ENCODE data around the gene OXCT1. TPM values are rescaled to one million over a fixed set of nuclear protein-coding genes. Genes with fewer than 3 reads are reported as not detected.

Gene OXCT1
- total and polyA plus RNA-seq, 2 of the 13 experiments (the other 11 are each of a cell fraction or from before 2014, with no cell fraction given) = 0.92 to 4.7 TPM

DNA sequence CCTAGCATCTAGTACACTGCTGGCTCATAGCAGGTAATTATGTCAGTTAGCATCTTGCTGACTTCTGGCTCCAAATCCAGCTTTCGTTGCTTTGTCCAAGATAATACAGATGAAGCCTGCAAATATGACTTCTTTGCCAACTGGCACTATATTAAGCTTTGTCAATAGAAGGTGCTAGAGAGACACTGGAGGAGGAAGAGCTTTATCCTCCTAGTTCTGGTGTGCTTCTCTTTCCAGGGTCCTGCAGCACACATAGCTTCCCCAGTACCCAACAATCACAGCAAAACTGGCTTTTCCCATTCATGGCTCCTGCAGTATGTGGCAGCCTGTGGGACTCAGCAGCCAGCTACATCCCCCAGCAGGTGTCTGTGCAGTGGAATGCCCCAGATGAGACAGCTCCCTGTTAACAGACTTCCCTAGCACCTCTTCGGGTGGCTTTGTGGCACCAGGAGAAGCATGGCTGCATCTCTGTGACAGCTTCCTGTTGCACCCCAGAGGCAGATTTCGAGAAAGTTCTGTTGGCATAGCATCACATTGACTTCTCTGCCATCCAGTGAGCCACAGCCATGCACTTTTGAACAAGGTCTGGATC lies 147.8 kb downstream of the OXCT1 start:
- ChIA-PET CTCF (ENCODE audit: low intra/inter-chr PET ratio, low total read pairs) (no interaction called here), POLR2A (no interaction called here)
- no peaks in the 10 kb centered on the region for H3K36me3 ChIP-seq (replicated peaks in 1 of 2; ENCODE audit: control insufficient read depth in 1 of 2, insufficient read depth in 2 of 2, low read length in 2 of 2)
- no TSS peak for BruUV-seq (replicated peaks)
- FAIRE-seq (no peak), ATAC-seq (no peak), DNase-seq (ENCODE audit: low spot score) (no peak)
- no peak overlapping the region for H3K27ac ChIP-seq (ENCODE audit: extremely low read length, insufficient read depth, low read length)
- H3K9me3 ChIP-seq (ENCODE audit: low read length) = no peaks in the 10 kb centered on the region
- H4K20me1 ChIP-seq (ENCODE audit: insufficient read depth, low read length) = no peaks in the 10 kb centered on the region
- WGBS (ENCODE audit: low lambda C conversion rate) = 6% methylated on average over 3 of the region's 3 CpGs
- no peak overlapping the region for H3K4me3 ChIP-seq (replicated peaks in 1 of 3; ENCODE audit: insufficient read depth in 1 of 3, low read depth in 2 of 3, low read length in 3 of 3)
- intact Hi-C loops (cut with micrococcal nuclease; ENCODE audit: unreplicated experiment) = no loop called here
- in situ Hi-C loops (cut with HindIII; ENCODE audit: extremely low pct_ligation_motif_present, low pct_unique_long_range_greater_than_20kb) = loop anchor here (25.0 kb wide), 1 partner anchor 115 kb away; no protein-coding TSS in a partner anchor
- H3K79me2 ChIP-seq (ENCODE audit: insufficient read depth, low read length) = no peaks in the 10 kb centered on the region
- no peaks in the 10 kb centered on the region for H3K4me1 ChIP-seq (ENCODE audit: insufficient read depth, low read length)
- no peak overlapping the region for H2AFZ ChIP-seq (ENCODE audit: low read length)
- no peak overlapping the region for H3K9ac ChIP-seq (ENCODE audit: insufficient read depth, low read depth, low read length)
- no peaks in the 10 kb centered on the region for H3K27me3 ChIP-seq (ENCODE audit: control insufficient read depth in 1 of 2, insufficient read depth in 2 of 2, low read length in 2 of 2)
- H3K4me2 ChIP-seq (ENCODE audit: low read depth, low read length) = no peak overlapping the region
- TF ChIP-seq ZNF570 (CRISPR knock-in tag; IDR thresholded peaks at IDR 0.05; ENCODE audit: borderline replicate concordance) = no peak
- no peak for TF ChIP-seq ZSCAN29 (CRISPR knock-in tag; conservative IDR thresholded peaks at IDR 0.05)
- TF ChIP-seq, protein P1, sequence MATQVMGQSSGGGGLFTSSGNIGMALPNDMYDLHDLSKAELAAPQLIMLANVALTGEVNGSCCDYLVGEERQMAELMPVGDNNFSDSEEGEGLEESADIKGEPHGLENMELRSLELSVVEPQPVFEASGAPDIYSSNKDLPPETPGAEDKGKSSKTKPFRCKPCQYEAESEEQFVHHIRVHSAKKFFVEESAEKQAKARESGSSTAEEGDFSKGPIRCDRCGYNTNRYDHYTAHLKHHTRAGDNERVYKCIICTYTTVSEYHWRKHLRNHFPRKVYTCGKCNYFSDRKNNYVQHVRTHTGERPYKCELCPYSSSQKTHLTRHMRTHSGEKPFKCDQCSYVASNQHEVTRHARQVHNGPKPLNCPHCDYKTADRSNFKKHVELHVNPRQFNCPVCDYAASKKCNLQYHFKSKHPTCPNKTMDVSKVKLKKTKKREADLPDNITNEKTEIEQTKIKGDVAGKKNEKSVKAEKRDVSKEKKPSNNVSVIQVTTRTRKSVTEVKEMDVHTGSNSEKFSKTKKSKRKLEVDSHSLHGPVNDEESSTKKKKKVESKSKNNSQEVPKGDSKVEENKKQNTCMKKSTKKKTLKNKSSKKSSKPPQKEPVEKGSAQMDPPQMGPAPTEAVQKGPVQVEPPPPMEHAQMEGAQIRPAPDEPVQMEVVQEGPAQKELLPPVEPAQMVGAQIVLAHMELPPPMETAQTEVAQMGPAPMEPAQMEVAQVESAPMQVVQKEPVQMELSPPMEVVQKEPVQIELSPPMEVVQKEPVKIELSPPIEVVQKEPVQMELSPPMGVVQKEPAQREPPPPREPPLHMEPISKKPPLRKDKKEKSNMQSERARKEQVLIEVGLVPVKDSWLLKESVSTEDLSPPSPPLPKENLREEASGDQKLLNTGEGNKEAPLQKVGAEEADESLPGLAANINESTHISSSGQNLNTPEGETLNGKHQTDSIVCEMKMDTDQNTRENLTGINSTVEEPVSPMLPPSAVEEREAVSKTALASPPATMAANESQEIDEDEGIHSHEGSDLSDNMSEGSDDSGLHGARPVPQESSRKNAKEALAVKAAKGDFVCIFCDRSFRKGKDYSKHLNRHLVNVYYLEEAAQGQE (IDR thresholded peaks at IDR 0.05; ENCODE audit: borderline replicate concordance in 1 of 2, low read depth in 1 of 2, low read length in 2 of 2) = no peak
- TF ChIP-seq GTF3A (CRISPR knock-in tag; conservative IDR thresholded peaks at IDR 0.05) = no peak
- no peak for TF ChIP-seq ZNF30 (CRISPR knock-in tag; IDR thresholded peaks at IDR 0.05)
- TF ChIP-seq HNRNPLL (IDR thresholded peaks at IDR 0.05; ENCODE audit: low read depth, low read length, poor library complexity, severe bottlenecking) = no peak
- no peak for TF ChIP-seq ZFP36 (IDR thresholded peaks at IDR 0.05; ENCODE audit: borderline replicate concordance, low read depth, low read length, partially characterized antibody)
- no peak for TF ChIP-seq MYC (CRISPR knock-in tag; IDR thresholded peaks at IDR 0.05; ENCODE audit: borderline replicate concordance)
- no peak for TF ChIP-seq ZEB1 (IDR thresholded peaks at IDR 0.05; ENCODE audit: insufficient replicate concordance, low read depth)
- TF ChIP-seq ZNF251 (CRISPR knock-in tag; IDR thresholded peaks at IDR 0.05) = no peak
- TF ChIP-seq AKAP8 (CRISPR knock-in tag; IDR thresholded peaks at IDR 0.05) = no peak
- TF ChIP-seq ZNF557 (CRISPR knock-in tag; IDR thresholded peaks at IDR 0.05) = no peak
